Hepatocyte (in vitro differentiated cells): ENCODE measurements around the gene ACACB. TPM values are rescaled to one million over a fixed set of nuclear protein-coding genes. Genes with fewer than 3 reads are reported as not detected.

ENCODE experiments used
- DNase-seq: peaks from one replicate; pipeline ENCODE4 v3.0.0-alpha.2; 2016; ENCODE audit warnings: low spot score
- H2AFZ ChIP-seq: fragments of 200-600 bp; sonication (generic); 2 replicates; pipeline ENCODE4 v1.6.0; 2016; ENCODE audit warnings: antibody characterized with exemption, mild to moderate bottlenecking
- H3K27ac ChIP-seq: fragments of 200-600 bp; sonication (generic); 2 replicates; pipeline ENCODE4 v1.5.1; 2016; ENCODE audit warnings: mild to moderate bottlenecking
- H3K27me3 ChIP-seq: fragments of 200-600 bp; sonication (generic); 2 replicates; pipeline ENCODE4 v1.6.1; 2016
- H3K36me3 ChIP-seq: fragments of 200-600 bp; sonication (generic); replicated peaks from 2 replicates; pipeline ENCODE4 v1.5.1; 2016; ENCODE audit warnings: low read depth; ENCODE audit not compliant: insufficient read depth
- H3K4me1 ChIP-seq: fragments of 200-600 bp; sonication (generic); 2 replicates; pipeline ENCODE4 v1.5.1; 2016; ENCODE audit warnings: mild to moderate bottlenecking, moderate library complexity; ENCODE audit not compliant: insufficient read depth
- H3K4me2 ChIP-seq: fragments of 200-600 bp; sonication (generic); 2 replicates; pipeline ENCODE4 v1.6.0; 2016
- H3K4me3 ChIP-seq: fragments of 200-600 bp; sonication (generic); 2 replicates; pipeline ENCODE4 v1.5.1; 2016; ENCODE audit warnings: mild to moderate bottlenecking
- H3K79me2 ChIP-seq: fragments of 200-600 bp; sonication (generic); 2 replicates; pipeline ENCODE4 v1.6.0; 2017; ENCODE audit warnings: mild to moderate bottlenecking
- H3K9me2 ChIP-seq: fragments of 200-600 bp; sonication (generic); replicated peaks from 2 replicates; pipeline ENCODE4 v1.6.0; 2017; ENCODE audit warnings: mild to moderate bottlenecking; ENCODE audit not compliant: insufficient read depth
- H3K9me3 ChIP-seq: fragments of 200-600 bp; sonication (generic); 2 replicates; pipeline ENCODE4 v1.5.1; 2016; ENCODE audit warnings: low read depth, mild to moderate bottlenecking
- H4K20me1 ChIP-seq: fragments of 200-600 bp; sonication (generic); 2 replicates; pipeline ENCODE4 v1.6.0; 2016; ENCODE audit warnings: mild to moderate bottlenecking; ENCODE audit not compliant: insufficient read depth, poor library complexity, severe bottlenecking
- EZH2 ChIP-seq: fragments of 200-600 bp; sonication (generic); IDR thresholded peaks from 2 replicates; pipeline ENCODE4 v1.6.1; 2016; ENCODE audit warnings: antibody characterized with exemption, mild to moderate bottlenecking, borderline replicate concordance
- EZH2phosphoT487 ChIP-seq: fragments of 200-600 bp; sonication (generic); IDR thresholded peaks from one replicate; pipeline ENCODE4 v1.6.1; 2018; ENCODE audit warnings: antibody characterized with exemption, mild to moderate bottlenecking, low read depth, moderate library complexity; ENCODE audit not compliant: unreplicated experiment, severe bottlenecking
- WGBS: methylation state at CpG from one replicate; pipeline ENCODE4 v1.1.6; 2016; ENCODE audit warnings: low lambda C conversion rate; ENCODE audit errors: missing lambda C conversion rate; 5-methylcytosine and 5-hydroxymethylcytosine counted together
- polyA plus RNA-seq: library from polyadenylated mRNA; unstranded; fragments of >200 nt; fragmentation: Nextera tagmentation; extraction: Ambion mirVana; gene quantifications from 2 replicates; pipeline ENCODE4 v1.2.1, GENCODE V29; 2016
- total RNA-seq: library from RNA; depleted of rRNA; stranded (reverse); fragments of >200 nt; gene quantifications from 2 replicates; pipeline ENCODE4 v1.2.3, GENCODE V29; 2014
- TF ChIP-seq, protein P1 (sequence below): fragments of 200-600 bp; sonication (generic); IDR thresholded peaks from 2 replicates; pipeline ENCODE4 v1.5.1; 2016; ENCODE audit warnings: antibody characterized with exemption, mild to moderate bottlenecking; ENCODE audit not compliant: poor library complexity

The ACACB gene
- total and polyA plus RNA-seq, 2 experiments from 2014 or later = 3.9 to 9.3 TPM

DNA sequence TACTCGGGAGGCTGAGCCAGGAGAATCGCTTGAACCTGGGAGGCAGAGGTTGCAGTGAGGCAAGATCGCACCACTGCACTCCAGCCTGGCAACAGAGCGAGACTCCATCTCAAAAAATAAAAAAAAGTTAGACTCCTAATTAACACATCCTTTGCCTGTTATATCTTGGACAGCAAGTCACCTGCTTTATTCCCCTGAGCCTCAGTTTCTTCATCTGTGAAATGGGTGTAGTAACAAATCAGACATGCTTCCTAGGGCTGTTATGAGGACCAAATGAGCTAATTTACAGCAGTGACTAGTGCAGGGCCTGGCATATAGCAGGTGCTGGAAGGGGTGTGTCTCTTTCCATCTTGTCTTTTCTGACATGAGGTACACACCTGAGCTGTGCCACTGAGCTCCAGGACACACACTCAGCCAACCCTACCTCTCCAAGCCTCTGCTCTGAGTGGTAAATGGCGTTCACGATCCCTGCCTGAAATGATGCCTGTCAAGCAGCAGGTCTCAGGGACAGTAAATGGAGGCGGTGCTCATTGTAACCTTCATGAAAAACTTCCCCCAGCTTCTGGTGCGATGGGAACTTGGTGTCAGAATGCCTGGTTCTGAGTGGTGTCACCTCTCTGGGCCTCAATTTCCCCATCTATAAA is 161.0 kb downstream of the ACACB start:
- Histone ChIP-seq H2AFZ (no peak overlapping the region), H4K20me1 (no peaks in the 10 kb centered on the region), H3K9me3 (no peaks in the 10 kb centered on the region), H3K79me2 (no peaks in the 10 kb centered on the region), H3K4me3 (no peak overlapping the region), H3K4me1 (peaks cover 8% of the 10 kb centered on the region), H3K4me2 (no peak overlapping the region), H3K27ac (no peak overlapping the region), H3K36me3 (no peaks in the 10 kb centered on the region), H3K9me2 (no peaks in the 10 kb centered on the region), H3K27me3 (no peaks in the 10 kb centered on the region)
- 91% methylated on average over 8 of the region's 8 CpGs for WGBS
- TF ChIP-seq EZH2phosphoT487 (no peak), EZH2 (no peak)
- DNase-seq = no peak

DNA sequence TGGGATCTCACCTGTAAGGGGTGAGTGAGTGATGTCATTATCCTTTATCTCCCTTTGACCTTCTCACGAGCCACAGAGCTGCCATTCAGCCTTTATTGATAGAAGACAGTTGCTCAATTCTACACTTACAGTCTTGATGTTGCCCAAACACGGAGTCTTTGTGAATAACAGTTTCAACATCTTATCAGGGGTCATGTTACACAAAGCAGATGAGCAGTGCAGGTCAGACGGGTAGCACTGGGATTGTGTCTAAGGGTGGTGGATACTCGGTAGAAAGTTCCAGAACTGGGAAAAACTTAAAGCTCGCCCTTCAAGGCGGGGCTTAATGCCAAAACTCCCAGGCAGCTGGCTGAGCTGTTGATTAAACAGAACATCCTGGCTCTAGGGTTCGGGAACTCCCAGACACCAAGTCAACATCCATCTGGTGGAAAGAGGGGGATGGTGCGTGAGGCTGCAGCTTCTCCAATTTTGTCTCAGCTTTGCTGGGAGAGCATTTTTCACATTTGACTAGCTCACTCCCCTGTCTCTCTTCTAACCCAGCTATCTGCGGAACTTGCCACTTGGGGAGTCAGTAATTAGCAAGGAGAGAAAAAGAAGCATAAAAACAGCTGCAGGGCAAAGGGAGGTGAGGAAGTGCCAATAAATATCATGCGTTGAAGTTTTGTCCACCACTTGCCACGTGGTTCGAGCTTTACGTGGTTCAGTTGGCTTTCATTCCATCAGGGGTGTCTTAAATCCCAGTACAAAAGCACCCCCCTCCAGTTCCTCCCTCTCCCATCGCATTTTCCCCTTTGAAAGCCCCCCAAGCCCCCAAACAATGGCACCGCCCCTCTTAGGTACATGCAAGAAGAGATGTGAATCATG is 161.7 kb downstream of the ACACB start:
- peaks cover 8% of the 10 kb centered on the region for H3K4me1 ChIP-seq
- no peaks in the 10 kb centered on the region for H3K79me2 ChIP-seq
- DNase-seq = peak; percentile 62
- TF ChIP-seq, protein P1, sequence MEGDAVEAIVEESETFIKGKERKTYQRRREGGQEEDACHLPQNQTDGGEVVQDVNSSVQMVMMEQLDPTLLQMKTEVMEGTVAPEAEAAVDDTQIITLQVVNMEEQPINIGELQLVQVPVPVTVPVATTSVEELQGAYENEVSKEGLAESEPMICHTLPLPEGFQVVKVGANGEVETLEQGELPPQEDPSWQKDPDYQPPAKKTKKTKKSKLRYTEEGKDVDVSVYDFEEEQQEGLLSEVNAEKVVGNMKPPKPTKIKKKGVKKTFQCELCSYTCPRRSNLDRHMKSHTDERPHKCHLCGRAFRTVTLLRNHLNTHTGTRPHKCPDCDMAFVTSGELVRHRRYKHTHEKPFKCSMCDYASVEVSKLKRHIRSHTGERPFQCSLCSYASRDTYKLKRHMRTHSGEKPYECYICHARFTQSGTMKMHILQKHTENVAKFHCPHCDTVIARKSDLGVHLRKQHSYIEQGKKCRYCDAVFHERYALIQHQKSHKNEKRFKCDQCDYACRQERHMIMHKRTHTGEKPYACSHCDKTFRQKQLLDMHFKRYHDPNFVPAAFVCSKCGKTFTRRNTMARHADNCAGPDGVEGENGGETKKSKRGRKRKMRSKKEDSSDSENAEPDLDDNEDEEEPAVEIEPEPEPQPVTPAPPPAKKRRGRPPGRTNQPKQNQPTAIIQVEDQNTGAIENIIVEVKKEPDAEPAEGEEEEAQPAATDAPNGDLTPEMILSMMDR = no peak
- TF ChIP-seq EZH2phosphoT487 = no peak
- no peak for TF ChIP-seq EZH2
- H4K20me1 ChIP-seq = no peaks in the 10 kb centered on the region
- no peaks in the 10 kb centered on the region for H3K9me3 ChIP-seq
- H3K27me3 ChIP-seq = no peaks in the 10 kb centered on the region
- H2AFZ ChIP-seq = no peak overlapping the region
- H3K27ac ChIP-seq = no peak overlapping the region
- WGBS = 51% methylated on average over 15 of the region's 15 CpGs
- no peaks in the 10 kb centered on the region for H3K36me3 ChIP-seq
- no peak overlapping the region for H3K4me2 ChIP-seq
- H3K9me2 ChIP-seq = no peaks in the 10 kb centered on the region
- H3K4me3 ChIP-seq = no peak overlapping the region

DNA sequence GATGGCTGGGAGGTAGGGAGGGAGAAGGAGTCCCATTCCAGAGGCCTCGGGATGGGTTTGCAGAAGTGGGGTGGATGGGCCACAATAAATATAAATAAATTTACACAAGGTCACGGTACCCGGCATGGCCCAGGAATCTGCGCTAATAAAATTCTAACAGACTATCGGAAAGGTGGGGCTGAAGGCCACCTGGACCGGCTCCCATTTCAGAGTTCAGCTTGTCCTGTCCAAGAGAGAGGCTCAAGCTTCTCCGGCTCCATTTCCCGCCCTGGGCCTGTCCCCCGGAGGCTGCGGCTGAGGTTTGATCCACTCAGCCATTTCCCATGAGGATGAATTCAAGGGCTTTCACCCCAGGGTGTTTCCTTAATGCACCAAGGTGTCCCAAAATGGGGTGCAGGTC is 162.5 kb downstream of the ACACB start:
- H3K4me1 ChIP-seq = peaks cover 8% of the 10 kb centered on the region
- H3K9me2 ChIP-seq = no peaks in the 10 kb centered on the region
- TF ChIP-seq, protein P1 = no peak
- TF ChIP-seq EZH2phosphoT487 = no peak
- TF ChIP-seq EZH2 = no peak
- H4K20me1 ChIP-seq = no peaks in the 10 kb centered on the region
- 88% methylated on average over 10 of the region's 10 CpGs for WGBS
- no peaks in the 10 kb centered on the region for H3K27me3 ChIP-seq
- H3K4me2 ChIP-seq = no peak overlapping the region
- H2AFZ ChIP-seq = no peak overlapping the region
- no peak overlapping the region for H3K4me3 ChIP-seq
- H3K79me2 ChIP-seq = no peaks in the 10 kb centered on the region
- H3K36me3 ChIP-seq = no peaks in the 10 kb centered on the region
- H3K27ac ChIP-seq = no peak overlapping the region
- H3K9me3 ChIP-seq = no peaks in the 10 kb centered on the region
- DNase-seq = no peak

DNA sequence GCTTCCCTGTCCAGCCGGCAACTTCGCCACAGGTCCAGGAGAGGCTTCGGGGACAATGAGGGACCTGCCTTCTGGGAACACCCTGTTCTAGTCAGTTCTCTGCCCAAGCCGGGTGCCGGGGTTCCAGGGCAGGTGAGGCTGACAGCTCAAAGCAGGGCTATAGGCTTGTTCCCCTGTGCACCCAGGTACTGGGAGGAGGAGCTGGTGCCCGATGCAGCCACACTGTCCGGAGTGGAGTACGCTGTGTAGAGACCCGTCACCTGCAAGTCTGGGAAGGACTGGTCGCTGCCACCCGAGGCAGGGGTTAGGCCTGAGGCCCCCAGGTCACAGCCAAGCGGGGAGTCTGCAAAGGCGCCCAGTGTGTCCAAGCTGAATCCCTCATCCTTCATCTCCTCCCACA is 163.1 kb downstream of the ACACB start:
- H3K27ac ChIP-seq = no peak overlapping the region
- no peak for DNase-seq
- H3K79me2 ChIP-seq = no peaks in the 10 kb centered on the region
- TF ChIP-seq EZH2phosphoT487 = no peak
- TF ChIP-seq EZH2 = no peak
- TF ChIP-seq, protein P1 = no peak
- no peaks in the 10 kb centered on the region for H3K27me3 ChIP-seq
- peaks cover 8% of the 10 kb centered on the region for H3K4me1 ChIP-seq
- H3K4me3 ChIP-seq = no peak overlapping the region
- H2AFZ ChIP-seq = no peak overlapping the region
- H4K20me1 ChIP-seq = no peaks in the 10 kb centered on the region
- H3K4me2 ChIP-seq = no peak overlapping the region
- no peaks in the 10 kb centered on the region for H3K36me3 ChIP-seq
- no peaks in the 10 kb centered on the region for H3K9me3 ChIP-seq
- 97% methylated on average over 13 of the region's 13 CpGs for WGBS
- no peaks in the 10 kb centered on the region for H3K9me2 ChIP-seq
